HEK293T (cell line): ENCODE data around the gene CCDC187.
A peak's percentile ranks its signal among the peaks of the same experiment; 100 is the strongest.
"Not testable (repeated sequence)": the region's sequence is repeated elsewhere in the genome, so short reads cannot be mapped to it uniquely, and the experiment has no call there.

Experiments used
- CTCF ChIA-PET: fragments of 350-600 bp; formaldehyde crosslinking; extraction: SDS; loops from one replicate; lab custom pipeline; 2021; ENCODE audit warnings: antibody characterized with exemption, inconsistent platforms; lab: Yijun Ruan, JAX
- POLR2A ChIA-PET: fragments of 350-600 bp; formaldehyde crosslinking; extraction: SDS; loops from one replicate; lab custom pipeline; 2020; ENCODE audit warnings: antibody characterized with exemption, inconsistent platforms; lab: Yijun Ruan, JAX
- DNase-seq: peaks from one replicate; pipeline ENCODE4 v3.0.0; 2012; ENCODE audit warnings: mixed read lengths; ENCODE audit errors: extremely low spot score
- ARNT ChIP-seq: fragments of 450-650 bp; IDR thresholded peaks from 2 replicates; pipeline ENCODE4 v1.6.1; 2017; ENCODE audit warnings: mild to moderate bottlenecking
- BHLHE40 ChIP-seq: fragments of 450-650 bp; IDR thresholded peaks from 2 replicates; pipeline ENCODE4 v1.6.1; 2016; ENCODE audit warnings: mild to moderate bottlenecking, moderate library complexity, borderline replicate concordance
- CTBP1 ChIP-seq: fragments of 450-650 bp; IDR thresholded peaks from 2 replicates; pipeline ENCODE4 v1.6.1; 2016; ENCODE audit warnings: borderline replicate concordance
- ELF4 ChIP-seq: fragments of 450-650 bp; IDR thresholded peaks from 2 replicates; pipeline ENCODE4 v1.6.1; 2017; ENCODE audit warnings: antibody characterized with exemption
- FOXA1 ChIP-seq: fragments of 450-650 bp; IDR thresholded peaks from 2 replicates; pipeline ENCODE4 v1.6.1; 2016; ENCODE audit warnings: mild to moderate bottlenecking
- FOXK2 ChIP-seq: fragments of 450-650 bp; IDR thresholded peaks from 2 replicates; pipeline ENCODE4 v1.6.1; 2016; ENCODE audit warnings: mild to moderate bottlenecking
- FOXM1 ChIP-seq: fragments of 450-650 bp; IDR thresholded peaks from 2 replicates; pipeline ENCODE4 v1.6.1; 2017; ENCODE audit warnings: mild to moderate bottlenecking, borderline replicate concordance
- HDGF ChIP-seq: fragments of 450-650 bp; IDR thresholded peaks from 2 replicates; pipeline ENCODE4 v1.6.1; 2017; ENCODE audit warnings: antibody characterized with exemption, borderline replicate concordance
- L3MBTL2 ChIP-seq: fragments of 450-650 bp; conservative IDR thresholded peaks from 2 replicates; pipeline ENCODE4 v1.6.1; 2016; ENCODE audit warnings: mild to moderate bottlenecking
- LEF1 ChIP-seq: fragments of 450-650 bp; IDR thresholded peaks from 2 replicates; pipeline ENCODE4 v1.6.1; 2017; ENCODE audit warnings: mild to moderate bottlenecking, borderline replicate concordance
- NFRKB ChIP-seq: fragments of 450-650 bp; IDR thresholded peaks from 2 replicates; pipeline ENCODE4 v1.6.1; 2016; ENCODE audit warnings: mild to moderate bottlenecking, moderate library complexity
- SP1 ChIP-seq: fragments of 450-650 bp; IDR thresholded peaks from 2 replicates; pipeline ENCODE4 v1.6.1; 2017
- SUZ12 ChIP-seq: fragments of 450-650 bp; IDR thresholded peaks from 2 replicates; pipeline ENCODE4 v1.6.1; 2016; ENCODE audit warnings: mild to moderate bottlenecking
- TARDBP ChIP-seq: fragments of 450-650 bp; IDR thresholded peaks from 2 replicates; pipeline ENCODE4 v1.6.1; 2016
- ZNF384 ChIP-seq: fragments of 450-650 bp; IDR thresholded peaks from 2 replicates; pipeline ENCODE4 v1.6.1; 2016
- TF ChIP-seq, protein P1 (sequence below): fragments of 450-650 bp; IDR thresholded peaks from 2 replicates; pipeline ENCODE4 v1.6.1; 2016

CCDC187 gene

DNA sequence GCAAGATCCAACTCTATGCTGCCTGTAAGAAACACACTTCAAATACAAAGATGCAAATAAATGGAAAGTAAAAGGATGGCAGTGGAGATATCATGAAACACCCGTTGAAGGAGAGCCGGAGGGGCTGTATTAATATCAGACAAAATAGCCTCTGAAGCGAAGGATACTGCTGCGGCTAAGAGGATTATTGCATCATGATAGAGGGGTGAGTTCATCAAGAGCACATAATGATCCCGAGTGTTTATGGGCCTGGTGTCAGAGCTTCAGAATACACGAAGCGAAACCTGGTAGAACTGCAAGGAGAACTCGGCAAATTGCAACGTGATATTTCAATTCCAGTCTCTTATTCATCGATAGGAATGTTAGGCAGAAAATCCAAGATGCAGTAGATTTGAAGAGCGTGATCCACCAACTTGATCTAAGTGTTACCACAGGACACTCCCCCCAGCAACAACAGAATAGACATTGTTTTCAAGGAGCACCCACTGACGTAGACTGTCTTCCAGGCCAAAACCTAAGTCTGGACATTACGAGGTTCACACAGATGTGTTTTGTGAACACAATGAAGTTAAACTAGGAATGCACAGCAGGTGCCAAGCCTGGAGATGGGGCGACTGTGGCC, 30.5 kb downstream of the CCDC187 start:
- ChIA-PET POLR2A (no interaction called here), CTCF (no interaction called here)
- no peak for DNase-seq
- TF ChIP-seq L3MBTL2 = no peak
- TF ChIP-seq TARDBP = no peak
- TF ChIP-seq ZNF384 = no peak
- no peak for TF ChIP-seq ARNT
- no peak for TF ChIP-seq NFRKB
- TF ChIP-seq FOXM1 = no peak
- no peak for TF ChIP-seq LEF1
- TF ChIP-seq ELF4 = no peak
- no peak for TF ChIP-seq FOXA1

DNA sequence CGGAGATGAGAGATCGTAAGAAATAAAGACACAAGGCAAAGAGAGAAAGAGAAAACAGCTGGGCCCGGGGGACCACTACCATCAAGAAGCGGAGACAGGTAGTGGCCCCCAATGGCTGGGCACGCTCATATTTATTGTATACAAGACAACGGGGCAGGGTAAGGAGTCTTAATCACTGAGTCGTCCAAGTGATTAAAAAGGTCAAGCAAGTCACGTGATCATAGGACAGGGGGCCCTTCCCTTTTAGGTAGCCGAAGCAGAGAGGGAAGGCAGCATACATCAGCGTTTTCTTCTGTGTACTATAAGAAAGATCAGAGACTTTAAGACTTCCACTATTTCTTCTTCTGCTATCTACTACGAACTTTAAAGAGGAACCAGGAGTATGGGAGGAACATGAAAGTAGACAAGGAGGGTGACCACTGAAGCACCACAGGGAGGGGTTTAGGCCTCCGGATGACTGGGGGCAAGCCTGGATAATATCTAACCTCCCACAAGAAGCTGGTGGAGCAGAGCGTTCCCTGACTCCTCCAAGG, 33.7 kb downstream of the CCDC187 start:
- POLR2A ChIA-PET = no interaction called here
- no peak for DNase-seq
- CTCF ChIA-PET = no interaction called here
- no peak for TF ChIP-seq SUZ12
- no peak for TF ChIP-seq LEF1
- TF ChIP-seq BHLHE40 = no peak
- TF ChIP-seq CTBP1 = no peak

DNA sequence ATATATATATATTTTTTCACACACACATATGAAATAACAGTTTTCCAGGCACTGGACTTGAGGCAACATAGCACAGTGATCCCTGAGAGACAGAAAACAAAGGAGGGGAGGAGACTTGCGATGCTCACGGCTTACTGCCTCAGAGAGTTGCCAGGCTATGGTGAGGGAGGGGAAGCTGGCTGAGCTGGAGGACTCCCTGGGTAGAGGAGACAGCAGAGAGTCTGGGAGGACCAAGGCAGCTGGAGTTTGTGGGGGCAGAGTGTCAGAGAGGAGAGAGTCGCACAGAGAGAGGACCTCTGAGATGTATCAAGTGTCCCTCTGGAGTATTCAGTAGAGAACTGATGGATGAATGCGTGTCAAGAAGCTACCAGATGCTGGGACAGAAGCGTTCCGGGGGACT, 35.2 kb downstream of the CCDC187 start:
- CTCF ChIA-PET = interaction anchor here (0.5 to 0.7 kb wide), 3 partner anchors 9 to 475 kb away, joined by 3 read pairs; no protein-coding TSS in a partner anchor
- POLR2A ChIA-PET = interaction anchor here (1.0 to 2.1 kb wide), 3 partner anchors 10 to 81 kb away, joined by 3 to 11 read pairs (median 4); no protein-coding TSS in a partner anchor
- DNase-seq = no peak
- TF ChIP-seq ARNT (no peak), ELF4 (no peak), FOXM1 (no peak), L3MBTL2 (no peak), ZNF384 (no peak), FOXK2 (no peak), CTBP1 (no peak), BHLHE40 (no peak), LEF1 (no peak), FOXA1 (no peak), SUZ12 (no peak), NFRKB (no peak), SP1 (no peak), HDGF (no peak), TARDBP (no peak)
- TF ChIP-seq, protein P1, sequence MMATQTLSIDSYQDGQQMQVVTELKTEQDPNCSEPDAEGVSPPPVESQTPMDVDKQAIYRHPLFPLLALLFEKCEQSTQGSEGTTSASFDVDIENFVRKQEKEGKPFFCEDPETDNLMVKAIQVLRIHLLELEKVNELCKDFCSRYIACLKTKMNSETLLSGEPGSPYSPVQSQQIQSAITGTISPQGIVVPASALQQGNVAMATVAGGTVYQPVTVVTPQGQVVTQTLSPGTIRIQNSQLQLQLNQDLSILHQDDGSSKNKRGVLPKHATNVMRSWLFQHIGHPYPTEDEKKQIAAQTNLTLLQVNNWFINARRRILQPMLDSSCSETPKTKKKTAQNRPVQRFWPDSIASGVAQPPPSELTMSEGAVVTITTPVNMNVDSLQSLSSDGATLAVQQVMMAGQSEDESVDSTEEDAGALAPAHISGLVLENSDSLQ = no peak

DNA sequence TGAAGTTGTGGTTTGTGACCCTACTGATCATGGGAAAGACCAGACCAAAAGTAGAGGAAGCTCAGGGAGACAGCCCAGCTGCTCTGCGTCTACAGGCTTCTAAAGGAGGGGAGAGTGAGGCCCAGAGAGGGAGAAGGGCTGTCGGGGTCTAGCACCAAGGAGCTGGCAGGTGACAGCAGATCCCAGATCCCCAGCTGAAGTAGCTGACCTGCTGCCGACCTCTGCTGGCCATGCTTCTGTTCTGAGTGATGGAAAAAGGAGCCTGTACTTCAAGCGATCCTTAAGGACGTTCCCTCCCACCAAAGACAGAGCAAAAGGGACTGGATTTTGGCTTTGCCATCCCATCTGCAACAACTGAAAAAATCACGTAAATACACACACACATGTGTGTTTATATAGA, 35.6 kb downstream of the CCDC187 start:
- POLR2A ChIA-PET = interaction anchor here (0.9 to 2.1 kb wide), 5 partner anchors 10 to 150 kb away, joined by 3 to 11 read pairs (median 3); partner anchors contain the start of gene TMEM250
- TF ChIP-seq, protein P1 = peak; percentile 45; the same call in 1 of the 2 replicates
- no peak for TF ChIP-seq BHLHE40
- DNase-seq = no peak
- CTCF ChIA-PET = interaction anchor here (0.7 kb wide), 1 partner anchor 9 kb away, joined by 3 read pairs; no protein-coding TSS in a partner anchor

DNA sequence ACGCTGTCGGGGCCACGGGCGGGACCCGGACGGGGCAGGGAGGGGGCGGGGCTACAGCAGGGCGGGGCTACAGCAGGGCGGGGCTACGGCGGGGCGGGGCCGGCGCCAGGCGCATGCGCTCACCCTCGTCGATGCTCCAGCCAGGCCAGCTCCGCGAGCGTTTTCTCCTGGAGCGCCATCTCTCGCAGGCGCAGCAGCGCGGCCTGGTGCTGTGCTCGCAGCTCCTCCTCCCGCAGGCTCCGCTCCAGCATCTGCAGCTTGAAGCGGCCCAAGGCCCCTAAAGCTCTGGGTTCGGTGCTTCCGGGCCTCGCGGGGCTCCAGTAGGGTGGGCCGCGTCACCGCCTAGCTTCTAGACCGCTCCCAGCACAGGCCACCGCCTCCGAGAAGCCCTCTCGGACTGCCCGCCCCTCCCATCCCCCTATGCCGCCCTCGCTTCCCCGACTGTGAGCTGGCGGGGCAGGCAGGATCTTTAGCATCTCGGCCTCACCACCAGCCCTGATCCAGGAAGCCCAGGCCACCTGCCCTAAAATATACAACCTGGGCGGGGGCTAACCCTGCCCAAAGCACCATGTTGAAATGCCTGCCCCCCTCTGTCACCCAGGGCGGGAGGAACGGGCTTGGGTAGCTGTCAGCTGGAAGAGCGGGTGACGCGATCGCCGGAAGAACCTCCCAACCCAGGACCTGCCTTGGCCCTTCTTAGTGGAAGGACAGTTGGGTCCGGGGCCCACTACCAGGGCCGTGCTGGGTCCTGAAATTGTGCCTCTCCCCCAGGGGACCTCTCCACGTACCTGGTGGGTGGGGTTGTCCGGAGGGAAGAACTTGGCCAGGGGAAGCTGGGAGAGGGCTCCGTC, 36.4 kb downstream of the CCDC187 start:
- CTCF ChIA-PET = no interaction called here
- POLR2A ChIA-PET = interaction anchor here (0.6 to 2.1 kb wide), 18 partner anchors 9 to 154 kb away, joined by 3 to 11 read pairs (median 4); partner anchors contain the start of genes QSOX2 and TMEM250
- DNase-seq = peak; percentile 99
- no peak for TF ChIP-seq ARNT

DNA sequence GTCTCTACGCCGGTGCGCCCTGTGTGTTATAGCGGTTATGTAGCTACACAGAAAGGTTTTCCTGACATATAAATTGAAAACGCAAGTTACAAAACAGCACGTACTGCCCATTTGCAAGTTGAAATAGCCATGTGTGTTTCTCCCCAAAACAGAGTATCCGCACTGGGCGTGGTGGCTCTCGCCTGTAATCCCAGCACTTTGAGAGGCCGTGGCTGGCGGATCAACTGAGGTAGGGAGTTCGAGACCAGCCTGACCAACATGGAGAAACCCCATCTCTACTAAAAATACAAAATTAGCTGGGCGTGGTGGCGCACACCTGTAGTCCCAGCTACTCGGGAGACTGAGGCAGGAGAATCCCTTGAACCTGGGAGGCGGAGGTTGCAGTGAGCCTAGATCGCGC, 37.3 kb downstream of the CCDC187 start:
- POLR2A ChIA-PET = interaction anchor here (0.6 to 2.1 kb wide), 15 partner anchors 9 to 154 kb away, joined by 3 to 11 read pairs (median 4); partner anchors contain the start of gene QSOX2
- CTCF ChIA-PET, DNase-seq: not testable (repeated sequence)
